Activated CD4-positive, alpha-beta T cell treated with anti-CD3 and anti-CD28 coated beads, Interleukin-2, Interleukin-6, amounts not matched to agents 100 ng/mL and 50 ng/mL, durations not matched to agents 16 hours and 8 hours (primary cell): Measurements from ENCODE around the gene SLN.
A peak's percentile ranks its signal among the peaks of the same experiment; 100 is the strongest.

Experiments used
- DNase-seq: peaks from one replicate; pipeline ENCODE4 v3.0.0-alpha.2; 2020

The SLN gene

DNA sequence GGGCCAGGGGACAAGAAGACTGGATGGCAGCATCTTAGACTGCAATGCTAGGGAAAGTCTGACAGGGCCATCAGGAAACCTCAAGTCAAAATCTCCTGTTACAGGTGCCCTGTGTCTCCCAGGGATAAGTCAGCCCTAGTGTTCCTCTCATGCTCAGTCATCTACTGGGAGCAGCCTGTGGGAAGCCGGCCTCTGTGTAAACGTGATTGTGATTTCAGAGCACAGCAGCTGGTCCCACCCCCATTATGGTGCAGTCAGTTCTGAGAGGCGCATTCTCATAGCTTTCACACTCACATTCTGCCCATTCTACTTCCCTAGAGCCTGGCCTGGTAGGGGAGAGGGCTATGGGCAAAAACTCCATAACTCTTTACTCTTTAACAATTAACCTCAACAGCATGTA is 7.2 kb upstream of the SLN start:
- DNase-seq, result no peak

DNA sequence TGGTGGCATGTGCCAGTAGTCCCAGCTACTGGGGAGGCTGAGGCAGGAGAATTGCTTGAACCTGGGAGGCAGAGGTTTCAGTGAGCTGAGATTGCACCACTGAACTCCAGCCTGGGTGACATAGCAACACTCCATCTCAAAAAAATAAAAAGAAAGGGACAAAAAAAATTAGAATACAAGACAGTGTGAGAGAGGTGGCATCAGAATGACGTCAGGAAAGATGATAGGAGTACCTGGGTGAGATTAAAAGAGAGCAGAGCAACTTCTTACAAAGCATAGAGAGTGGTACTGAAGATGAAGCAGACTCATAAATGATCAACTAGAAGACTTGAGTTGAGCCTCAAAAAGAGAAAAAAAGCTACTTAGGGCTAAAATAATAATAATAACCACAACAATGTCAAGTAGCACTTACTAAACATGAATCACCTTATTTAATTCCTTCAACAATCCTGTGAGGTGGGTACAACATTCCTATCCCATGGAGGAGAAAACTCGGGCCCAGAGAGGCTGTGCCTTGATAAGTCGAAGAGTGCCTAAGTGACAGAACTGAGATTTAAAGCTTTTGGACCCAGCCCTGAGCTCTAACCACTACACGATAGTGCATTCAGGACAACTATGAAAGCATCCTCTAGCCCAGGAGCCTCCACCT is 5.2 kb upstream of the SLN start:
- no peak for DNase-seq

DNA sequence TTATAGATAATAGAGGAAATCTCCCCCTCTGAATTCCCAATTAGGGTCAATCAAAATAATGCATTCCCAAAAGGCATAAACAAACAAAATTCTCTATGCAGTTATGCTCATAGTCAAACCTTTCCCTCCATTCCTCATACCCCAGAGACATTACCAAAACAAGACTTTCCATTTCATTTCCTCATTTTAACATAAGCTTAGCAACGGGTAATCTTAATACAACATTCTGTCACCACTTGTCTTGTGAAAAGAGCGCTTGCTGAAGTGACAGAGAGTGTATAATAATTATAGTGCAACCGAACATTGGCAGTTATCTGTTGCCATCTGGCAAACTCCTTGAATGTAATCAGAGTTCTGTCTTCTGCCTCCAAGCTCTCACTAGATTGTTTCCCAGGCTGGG is 1.2 kb upstream of the SLN start:
- DNase-seq, result no peak

DNA sequence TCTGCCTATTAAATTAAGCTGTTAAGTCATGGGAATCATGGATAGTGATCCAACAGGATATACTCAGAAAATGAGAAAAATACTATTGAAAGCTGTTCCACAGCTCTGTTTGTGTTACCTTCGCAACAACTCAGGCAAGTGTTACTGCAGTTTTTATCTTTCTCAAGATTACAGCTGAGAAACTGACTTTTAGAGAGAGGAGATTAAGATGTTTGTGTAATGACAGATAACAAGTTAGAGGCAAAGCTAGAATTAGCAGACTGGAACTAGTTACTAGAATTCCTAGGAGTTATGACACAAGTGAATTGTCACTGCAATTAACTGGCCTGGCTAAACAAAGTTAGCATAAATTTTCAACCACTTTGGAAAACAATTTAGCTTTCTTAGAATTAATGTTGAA is 1.6 kb downstream of the SLN start:
- DNase-seq, result no peak

DNA sequence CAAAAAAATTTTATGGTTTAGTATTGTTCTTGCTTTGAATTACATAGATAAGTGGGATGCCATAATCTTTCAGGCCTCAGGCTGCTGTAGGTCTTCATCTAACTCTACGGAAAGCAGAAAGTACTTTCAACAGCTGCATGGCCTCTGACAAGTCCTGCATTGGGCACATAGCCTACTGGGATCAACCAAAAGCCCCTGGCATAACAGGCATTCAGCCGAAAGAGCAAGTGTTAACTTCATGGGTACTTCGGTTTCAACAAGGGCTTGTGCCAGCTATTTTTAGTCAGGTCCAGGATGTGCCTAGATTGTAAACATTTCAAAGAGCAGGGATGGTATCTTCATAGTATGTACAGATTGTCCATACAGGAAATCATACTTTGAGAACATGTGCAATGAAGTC is 3.1 kb downstream of the SLN start:
- no peak for DNase-seq

DNA sequence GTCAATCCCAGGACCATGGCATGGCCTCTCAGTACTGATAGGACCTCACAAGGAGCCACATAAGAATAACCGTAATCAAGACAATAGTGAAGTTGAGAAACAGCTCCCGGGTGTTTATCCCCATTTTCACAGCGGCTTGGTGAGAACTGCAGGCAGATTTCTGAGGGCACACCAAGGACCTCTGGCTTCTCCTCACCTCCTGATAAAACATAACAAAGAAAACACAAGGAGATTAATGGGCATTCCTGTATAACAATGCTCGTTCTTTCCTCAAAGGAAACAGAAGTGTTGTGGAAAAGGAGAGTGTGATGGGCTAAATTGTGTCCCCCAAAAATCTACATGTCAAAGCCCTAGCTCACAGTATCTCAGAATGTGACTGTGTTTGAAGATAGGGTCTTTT is 4.0 kb downstream of the SLN start:
- DNase-seq, result no peak

DNA sequence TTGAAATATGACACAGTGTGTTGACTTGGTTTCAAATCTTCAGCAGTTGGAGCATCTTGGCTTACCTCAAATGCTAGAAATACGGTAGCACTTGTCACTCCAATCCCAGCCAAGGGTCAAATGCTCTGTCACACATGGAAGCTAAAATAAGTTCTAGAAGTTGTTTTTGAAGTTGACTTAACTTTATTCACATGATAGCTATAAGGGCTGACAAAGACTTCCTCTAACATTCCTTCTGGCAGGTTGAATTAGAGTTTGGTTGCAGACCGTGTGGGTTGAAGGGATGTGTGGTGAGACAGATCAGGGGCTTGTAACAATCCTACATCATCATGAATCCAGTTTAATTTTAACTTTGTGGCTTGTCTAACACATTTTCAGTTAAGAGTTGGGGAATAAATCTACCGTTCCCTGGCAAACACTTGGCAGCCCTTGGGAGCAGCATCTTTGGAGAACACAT is 4.6 kb downstream of the SLN start:
- no peak for DNase-seq

DNA sequence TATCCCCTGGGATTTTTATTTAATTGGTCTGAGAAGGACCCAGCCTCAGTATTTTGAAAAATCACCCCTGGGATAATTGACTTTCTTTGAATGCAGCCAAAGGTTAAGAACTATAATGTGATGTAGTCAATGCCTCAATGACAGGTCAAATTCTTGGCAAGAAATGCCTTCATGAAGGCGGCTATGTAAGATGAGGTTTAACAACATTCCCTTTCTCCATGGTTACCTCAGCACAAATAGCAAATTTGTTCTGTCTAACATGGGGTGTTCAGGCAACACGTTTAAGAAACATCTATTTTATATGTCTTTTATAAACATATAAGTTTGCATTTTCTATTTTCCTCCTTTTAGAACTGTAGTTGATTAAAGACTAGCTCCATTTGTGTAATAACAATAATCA is 5.3 kb downstream of the SLN start:
- no peak for DNase-seq

DNA sequence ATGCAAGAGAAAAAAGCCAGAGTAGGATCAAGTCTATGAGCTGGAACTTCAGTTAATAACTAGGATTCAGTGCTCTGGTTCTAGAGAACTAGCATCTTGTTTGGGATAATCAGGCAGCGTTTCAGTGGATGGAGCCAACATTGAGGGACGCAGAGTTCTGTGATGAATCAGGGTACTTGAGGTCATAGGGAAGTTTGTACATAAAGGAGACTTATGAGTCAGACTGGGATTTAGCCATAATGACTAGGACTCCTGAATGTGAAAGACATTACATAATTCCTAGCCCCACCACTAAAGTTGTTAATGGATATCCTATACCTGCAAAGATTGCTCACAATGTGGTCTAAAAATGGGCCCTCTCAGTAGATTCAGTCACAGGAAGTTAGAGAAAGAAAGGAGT is 6.8 kb downstream of the SLN start:
- DNase-seq, result no peak

DNA sequence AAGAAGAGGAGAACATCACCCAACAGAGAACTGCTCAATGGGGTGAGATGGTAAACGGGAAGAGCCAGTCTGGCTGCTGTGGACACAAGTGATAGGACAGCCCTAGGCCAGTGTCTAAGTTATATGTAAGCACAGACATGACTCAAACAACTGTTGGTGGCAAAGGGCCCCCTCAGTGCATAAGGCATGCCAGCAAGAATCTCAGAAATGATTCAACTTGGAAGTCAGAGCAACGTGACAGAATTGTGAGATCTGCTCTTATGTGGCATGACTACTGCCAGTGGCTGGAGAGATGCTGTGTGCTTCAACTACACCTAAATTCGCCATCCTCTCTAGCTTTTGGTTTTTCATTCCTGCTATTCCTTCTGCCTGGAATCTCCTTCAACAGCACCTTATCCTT is 7.4 kb downstream of the SLN start:
- DNase-seq, result no peak

DNA sequence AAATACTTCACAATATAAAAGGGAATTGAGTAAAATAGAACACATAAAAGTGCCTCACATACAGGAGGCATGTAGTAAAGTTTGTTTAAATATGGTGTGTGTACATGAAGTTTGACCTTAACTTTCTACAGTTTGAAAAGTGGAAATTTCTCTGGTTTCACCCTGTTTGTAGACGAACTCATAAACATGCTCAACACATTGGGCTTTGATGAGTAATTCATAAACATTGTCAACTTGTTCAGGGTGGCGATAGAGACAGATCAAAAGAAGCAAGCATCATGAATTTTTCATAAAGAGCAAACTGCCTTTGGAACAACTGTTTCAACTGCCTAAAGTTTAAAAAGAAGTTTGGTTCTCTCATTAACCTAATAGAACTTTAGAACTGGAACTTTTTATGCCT is 9.1 kb downstream of the SLN start:
- no peak for DNase-seq

DNA sequence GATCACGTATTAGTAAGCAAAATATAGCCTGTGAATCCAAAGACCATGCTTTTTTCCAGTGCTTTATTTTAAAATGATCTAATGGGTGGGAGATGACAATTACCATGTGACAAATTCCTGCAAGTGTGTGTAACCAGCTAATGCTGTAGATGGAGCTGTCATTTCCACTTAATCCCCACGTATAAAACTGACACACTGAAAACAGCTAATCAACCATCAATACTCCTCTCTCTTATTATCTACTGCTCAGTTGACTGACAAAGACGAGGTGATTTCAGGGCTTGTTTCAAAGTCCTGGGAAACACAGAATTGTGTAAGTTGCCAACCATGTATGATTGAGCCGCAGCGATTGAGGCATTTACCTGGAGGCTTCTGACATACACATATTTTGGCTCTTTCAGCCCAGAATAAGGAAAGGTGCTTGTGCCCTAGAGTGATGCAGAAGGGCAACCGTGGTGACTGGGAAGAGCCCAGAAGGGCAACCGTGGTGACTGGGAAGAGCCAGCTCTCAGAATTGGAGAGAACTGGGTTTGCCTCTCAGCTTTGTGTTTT is 9.7 kb downstream of the SLN start:
- DNase-seq, result no peak

DNA sequence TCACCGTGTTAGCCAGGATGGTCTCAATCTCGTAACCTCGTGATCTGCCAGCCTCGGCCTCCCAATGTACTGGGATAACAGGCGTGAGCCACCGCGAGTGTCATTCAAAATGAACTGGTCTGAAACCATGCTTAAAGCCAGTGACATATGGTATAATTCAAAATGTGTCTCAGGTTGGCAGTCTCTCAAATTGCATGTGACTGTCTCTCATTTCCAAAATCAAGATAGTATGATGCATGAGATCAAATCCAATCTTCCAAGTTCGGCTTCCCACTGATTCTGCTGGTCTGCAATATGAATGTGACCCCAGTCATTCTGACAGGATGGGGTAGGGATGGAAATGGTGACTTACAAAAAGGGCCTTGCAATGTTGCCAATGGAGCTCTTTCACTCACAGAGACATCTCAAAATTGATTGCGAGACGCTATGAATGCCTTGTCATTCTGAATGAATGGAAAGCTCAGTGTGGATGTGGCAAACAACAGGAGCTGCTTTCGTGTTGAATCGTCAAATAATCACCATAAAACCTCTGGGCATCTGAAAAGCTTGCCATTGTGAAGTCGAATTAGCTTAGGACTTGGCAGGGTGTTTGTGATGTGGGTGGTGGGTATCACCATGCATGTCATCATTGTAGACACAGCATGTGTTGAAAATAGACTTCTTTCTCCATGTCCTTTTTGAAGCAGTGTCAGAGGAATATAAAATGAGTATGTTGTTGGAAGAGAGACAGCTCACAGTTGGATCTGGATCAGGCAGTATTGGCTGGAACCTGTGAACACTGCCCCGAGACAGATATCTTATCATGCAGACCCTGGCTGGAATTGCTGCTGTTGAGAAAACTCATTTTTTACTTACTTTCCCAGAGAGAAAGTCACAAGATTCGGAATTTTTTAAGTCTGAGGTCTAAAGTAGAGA is 12.2 kb downstream of the SLN start:
- DNase-seq, result no peak

DNA sequence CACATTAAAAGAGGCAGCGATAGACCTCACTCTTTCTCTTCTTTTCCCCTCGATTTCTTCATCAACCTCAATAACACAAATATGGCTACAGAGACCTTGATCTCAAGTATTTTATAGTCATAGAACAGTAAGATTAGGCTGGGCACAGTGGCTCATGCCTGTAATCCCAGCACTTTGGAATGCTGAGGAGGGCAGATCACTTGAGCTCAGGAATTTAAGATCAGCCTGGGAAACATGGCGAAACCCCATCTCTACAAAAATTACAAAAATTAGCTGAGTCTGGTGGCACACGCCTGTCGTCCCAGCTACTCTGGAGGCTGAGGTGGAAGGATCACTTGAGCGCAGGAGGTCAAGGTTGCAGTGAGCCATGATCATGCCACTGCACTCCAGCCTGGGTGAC is 14.6 kb downstream of the SLN start:
- DNase-seq, result no peak

DNA sequence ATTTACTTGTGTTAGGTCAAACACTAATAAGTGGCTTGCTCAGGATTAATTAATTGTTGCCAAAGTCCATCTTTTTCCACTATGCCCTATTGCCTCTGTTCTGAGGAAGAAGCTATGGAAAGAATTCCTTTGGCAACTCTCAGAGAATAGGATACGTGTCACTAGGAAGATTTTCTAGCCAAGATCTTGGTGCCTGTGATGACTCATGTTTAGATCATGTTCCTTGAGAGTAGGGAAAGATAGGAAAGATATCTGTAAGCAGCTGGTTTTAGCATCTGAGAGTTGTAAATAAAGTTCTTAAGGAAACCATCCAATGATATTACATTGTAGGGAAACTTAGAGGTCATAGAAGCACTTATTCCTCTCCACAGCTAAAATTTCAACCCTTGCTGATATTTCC is 15.7 kb downstream of the SLN start:
- DNase-seq, result no peak

DNA sequence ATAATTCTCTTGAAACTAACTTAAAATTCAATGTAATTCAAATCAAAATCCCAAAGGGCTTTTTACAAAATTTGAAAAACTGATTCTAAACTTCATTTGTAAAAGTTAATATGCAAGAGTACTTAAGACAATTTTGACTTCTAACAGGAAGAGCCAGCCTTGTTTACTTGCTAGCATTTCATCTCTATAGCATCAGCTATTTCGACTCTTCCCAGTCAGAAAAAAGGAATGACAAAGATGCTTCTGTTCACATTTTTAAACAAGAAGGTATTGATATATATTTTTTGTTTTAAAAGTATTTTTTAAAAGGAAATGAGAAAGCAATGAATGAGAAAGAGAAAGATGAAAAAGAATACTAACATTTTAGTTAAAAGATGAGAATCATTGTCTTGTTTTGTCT is 16.4 kb downstream of the SLN start:
- no peak for DNase-seq

DNA sequence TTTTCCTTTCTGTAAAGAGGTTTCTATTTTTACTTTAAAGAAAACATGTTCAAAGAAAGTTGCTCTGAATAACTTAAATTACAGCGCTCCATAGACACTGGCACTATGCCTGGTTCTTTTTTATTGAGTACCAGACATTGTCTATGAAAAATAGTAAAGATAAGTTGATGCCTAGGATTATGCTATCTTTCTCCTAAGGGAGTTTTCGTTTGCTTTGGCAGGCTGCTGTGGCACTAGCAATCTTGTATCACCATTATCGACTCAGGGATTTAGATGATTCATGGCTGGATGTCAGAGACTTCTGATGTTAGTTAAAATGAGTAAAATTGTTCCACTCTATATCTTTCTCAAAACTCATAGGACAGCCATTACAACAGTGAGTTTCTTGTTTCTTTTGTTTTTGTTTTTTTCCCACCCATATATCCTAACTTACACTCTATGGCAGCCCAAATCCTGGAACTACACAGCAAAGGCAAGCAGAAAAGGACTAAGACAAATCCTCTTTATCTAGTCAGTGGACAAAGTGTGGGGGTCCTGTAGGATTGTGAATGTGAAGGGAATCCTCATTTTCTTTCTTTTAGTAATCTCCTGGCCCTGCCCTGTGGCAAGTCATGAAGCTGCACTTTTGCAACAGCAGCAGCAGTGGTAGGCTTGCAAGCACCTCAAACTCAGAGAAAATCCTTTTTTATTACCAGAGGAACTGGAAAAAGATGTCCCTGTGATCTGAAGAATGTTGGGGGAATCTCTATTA is 20.7 kb downstream of the SLN start:
- no peak for DNase-seq

DNA sequence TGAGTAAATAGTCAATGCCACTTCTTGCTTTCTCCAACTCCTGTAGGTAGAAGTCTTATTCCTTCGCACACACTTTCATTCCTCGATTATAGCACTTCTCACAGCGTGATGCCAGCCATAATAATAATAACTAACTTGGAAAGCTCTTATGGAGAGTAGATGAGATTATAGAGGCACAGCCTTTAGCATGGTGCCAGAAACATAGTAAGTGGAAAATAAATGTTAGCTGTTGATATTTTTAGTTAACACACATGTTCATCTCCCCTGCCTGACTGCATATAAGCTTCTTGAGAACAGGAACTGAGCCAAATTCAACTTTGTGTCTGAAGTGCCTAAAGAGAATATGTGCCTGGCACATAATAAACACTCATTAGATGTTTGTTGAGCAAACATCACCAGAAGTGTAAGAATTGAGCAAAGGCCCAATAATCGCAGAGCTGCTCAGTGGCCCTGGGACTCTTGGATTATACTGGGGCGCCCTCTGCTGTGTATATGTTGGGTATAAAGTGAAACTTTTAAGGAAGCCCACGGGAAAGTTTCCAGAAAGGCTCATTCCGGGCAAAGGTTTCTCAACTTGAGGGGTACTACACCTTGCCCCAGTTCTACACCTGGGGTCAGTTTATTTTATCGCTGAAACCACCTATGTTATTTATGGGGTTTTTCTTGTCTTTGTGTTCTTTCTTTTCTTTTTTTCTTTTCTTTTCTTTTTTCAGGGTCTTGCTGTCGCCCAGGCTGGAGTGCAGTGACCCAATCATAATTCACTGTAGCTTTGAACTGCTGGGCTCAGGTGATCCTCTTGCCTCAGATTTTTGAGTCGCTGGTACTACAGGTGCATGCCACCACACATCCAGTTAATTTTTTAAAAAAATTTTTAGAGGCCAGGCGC is 22.3 kb downstream of the SLN start:
- peak; percentile 64 for DNase-seq

DNA sequence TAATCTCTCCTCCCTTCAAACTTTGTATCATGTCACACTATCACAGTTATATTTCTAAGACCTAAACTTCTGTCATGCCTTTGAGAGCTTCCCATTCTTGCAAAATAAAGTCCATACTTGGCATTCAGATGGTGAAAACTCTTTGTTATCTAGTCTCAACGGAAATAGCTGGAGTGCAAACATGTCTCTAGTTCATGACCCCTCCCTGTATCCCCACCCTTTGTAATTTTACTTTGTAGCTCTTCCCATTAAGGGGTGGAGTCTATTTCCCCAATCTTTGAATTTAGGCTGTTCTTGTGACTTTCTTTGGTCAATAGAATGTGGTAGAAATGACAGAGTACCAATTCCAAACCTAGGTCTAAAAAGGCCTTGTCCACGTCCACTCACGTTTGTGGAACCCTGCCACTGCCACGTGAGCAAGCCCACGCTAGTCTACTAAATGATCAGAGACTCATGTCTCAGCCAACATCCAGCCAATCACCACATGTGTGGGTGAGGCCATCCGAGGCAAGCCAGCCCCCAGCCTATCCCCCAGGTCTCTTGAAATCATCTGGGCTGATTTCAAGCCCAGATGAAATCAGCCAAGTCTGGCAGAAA is 23.4 kb downstream of the SLN start:
- no peak for DNase-seq

DNA sequence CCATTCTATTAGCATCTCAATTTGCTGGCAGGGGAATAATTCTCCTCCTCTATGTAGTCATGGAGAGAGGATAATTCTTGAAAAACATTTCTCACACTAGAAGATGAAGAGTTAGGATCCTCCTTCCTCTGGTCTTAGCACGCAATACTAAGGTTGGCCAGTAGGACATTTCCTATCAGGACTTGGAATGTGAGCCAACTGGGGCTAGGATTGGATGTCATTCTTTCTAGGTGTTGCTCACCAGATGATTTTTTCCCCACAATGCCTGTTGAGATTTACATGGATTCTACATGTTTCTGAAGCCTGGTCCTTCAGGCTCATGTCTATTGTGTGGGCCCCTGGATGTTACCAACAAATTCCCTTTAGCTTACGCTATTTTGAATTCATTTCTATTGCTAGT is 28.0 kb downstream of the SLN start:
- DNase-seq, result peak; percentile 5

DNA sequence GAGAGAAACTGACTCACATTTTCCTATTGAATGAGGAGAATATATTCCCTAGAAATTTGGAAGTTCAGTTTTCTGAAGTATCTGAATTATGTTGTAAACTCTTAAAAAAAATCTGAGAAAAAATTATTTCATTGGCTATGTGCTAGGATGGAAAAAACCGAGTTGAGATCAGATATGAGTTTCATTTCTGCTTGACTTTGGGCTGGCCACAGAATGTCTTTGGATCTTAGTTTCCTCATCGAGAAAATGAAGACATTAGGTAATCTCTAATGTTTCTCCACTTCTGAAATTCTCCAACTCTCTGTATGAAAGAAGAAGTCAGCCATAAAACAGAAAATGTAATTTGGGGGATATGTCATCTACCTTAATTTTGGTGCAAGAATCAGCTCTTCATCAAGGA is 28.8 kb downstream of the SLN start:
- DNase-seq, result no peak

DNA sequence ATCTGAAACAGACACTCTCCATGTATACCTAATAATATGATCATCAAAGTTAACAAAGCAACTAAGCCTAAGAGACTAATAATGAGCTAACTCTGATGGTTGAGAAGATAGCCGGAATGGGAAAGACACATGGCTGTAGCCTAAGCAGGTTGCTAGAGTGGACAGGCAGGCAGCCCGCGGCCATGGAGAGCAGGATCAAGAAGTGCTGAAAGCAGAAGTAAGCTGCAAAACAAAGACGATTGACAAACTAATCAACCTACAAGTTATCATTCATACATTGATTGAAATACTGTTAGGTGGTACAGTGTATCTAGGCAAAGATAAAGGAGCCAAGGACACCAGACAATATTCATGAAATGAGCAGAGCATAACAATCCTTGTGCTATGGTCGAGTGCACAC is 29.3 kb downstream of the SLN start:
- no peak for DNase-seq
